ENCODE measurements around the gene KDM2B.

KDM2B gene

GRCh38 chr12:121579981-121580868 is 598 bp downstream of the KDM2B start:
- no peaks in the 10 kb centered on the region for H3K9me3 ChIP-seq (ENCODE audit: control insufficient read depth, low read length)
- peak overlapping the region; percentile 95 for H3K4me2 ChIP-seq (ENCODE audit: low read length)
- peaks cover 23% of the 10 kb centered on the region for H3K4me1 ChIP-seq
- no peak for TF ChIP-seq CTCF (IDR thresholded peaks at IDR 0.05)
- peak overlapping the region; percentile 86 for H3K27ac ChIP-seq
- peak overlapping the region; percentile 76 for H3K4me3 ChIP-seq (ENCODE audit: low read depth, low read length)
- peak overlapping the region; percentile 56 for H2AFZ ChIP-seq
- no peaks in the 10 kb centered on the region for H3K27me3 ChIP-seq (ENCODE audit: control insufficient read depth, insufficient read depth, low read length)
- no peaks in the 10 kb centered on the region for H3K36me3 ChIP-seq (ENCODE audit: control insufficient read depth, insufficient read depth, low read length)
- peak overlapping the region; percentile 40 for H3K9ac ChIP-seq
- no peaks in the 10 kb centered on the region for H3K79me2 ChIP-seq

- H3K4me1 ChIP-seq = peaks cover 23% of the 10 kb centered on the region
- TF ChIP-seq CTCF (IDR thresholded peaks at IDR 0.05) = no peak
- no peaks in the 10 kb centered on the region for H3K79me2 ChIP-seq
- H3K9ac ChIP-seq = peak overlapping the region; percentile 5
- H3K27ac ChIP-seq = peak overlapping the region; percentile 86
- H3K36me3 ChIP-seq (ENCODE audit: control insufficient read depth, insufficient read depth, low read length) = no peaks in the 10 kb centered on the region
- peak overlapping the region; percentile 56 for H2AFZ ChIP-seq
- H3K4me2 ChIP-seq (ENCODE audit: low read length) = peak overlapping the region; percentile 95
- H3K27me3 ChIP-seq (ENCODE audit: control insufficient read depth, insufficient read depth, low read length) = no peaks in the 10 kb centered on the region
- no peaks in the 10 kb centered on the region for H3K9me3 ChIP-seq (ENCODE audit: control insufficient read depth, low read length)
- peak overlapping the region; percentile 76 for H3K4me3 ChIP-seq (ENCODE audit: low read depth, low read length)
These were observed 1.5 kb downstream of the KDM2B start for GRCh38 chr12:121579190-121579791.

GRCh38 chr12:121578230-121579189 is 2.3 kb downstream of the KDM2B start:
- H3K4me3 ChIP-seq (ENCODE audit: low read depth, low read length) = peak overlapping the region; percentile 76
- H3K79me2 ChIP-seq = no peaks in the 10 kb centered on the region
- no peak for TF ChIP-seq CTCF (IDR thresholded peaks at IDR 0.05)
- peak overlapping the region; percentile 5 for H3K9ac ChIP-seq
- H3K27ac ChIP-seq = peak overlapping the region; percentile 86
- H3K4me1 ChIP-seq = peaks cover 23% of the 10 kb centered on the region
- H2AFZ ChIP-seq = peak overlapping the region; percentile 56
- H3K4me2 ChIP-seq (ENCODE audit: low read length) = peak overlapping the region; percentile 95
- no peaks in the 10 kb centered on the region for H3K27me3 ChIP-seq (ENCODE audit: control insufficient read depth, insufficient read depth, low read length)
- no peaks in the 10 kb centered on the region for H3K36me3 ChIP-seq (ENCODE audit: control insufficient read depth, insufficient read depth, low read length)
- no peaks in the 10 kb centered on the region for H3K9me3 ChIP-seq (ENCODE audit: control insufficient read depth, low read length)

- Histone ChIP-seq H3K27ac (peak overlapping the region; percentile 86), H3K9ac (no peak overlapping the region), H3K4me1 (peaks cover 22% of the 10 kb centered on the region), H3K27me3 (ENCODE audit: control insufficient read depth, insufficient read depth, low read length) (no peaks in the 10 kb centered on the region), H3K4me2 (ENCODE audit: low read length) (peak overlapping the region; percentile 95), H2AFZ (peak overlapping the region; percentile 56), H3K36me3 (ENCODE audit: control insufficient read depth, insufficient read depth, low read length) (no peaks in the 10 kb centered on the region), H3K9me3 (ENCODE audit: control insufficient read depth, low read length) (no peaks in the 10 kb centered on the region), H3K79me2 (no peaks in the 10 kb centered on the region), H3K4me3 (ENCODE audit: low read depth, low read length) (peak overlapping the region; percentile 76)
- no peak for TF ChIP-seq CTCF (IDR thresholded peaks at IDR 0.05)
These were observed 3.2 kb downstream of the KDM2B start for GRCh38 chr12:121577443-121578180.
